GM15510 (cell line): ENCODE measurements around the gene ARVCF.

Experiments
- POLR2A ChIP-seq: IDR thresholded peaks from 3 replicates; pipeline ENCODE4 v1.6.1; 2011; ENCODE audit warnings: borderline replicate concordance; ENCODE audit not compliant: insufficient read length; ENCODE audit errors: extremely low read depth

Gene ARVCF

DNA sequence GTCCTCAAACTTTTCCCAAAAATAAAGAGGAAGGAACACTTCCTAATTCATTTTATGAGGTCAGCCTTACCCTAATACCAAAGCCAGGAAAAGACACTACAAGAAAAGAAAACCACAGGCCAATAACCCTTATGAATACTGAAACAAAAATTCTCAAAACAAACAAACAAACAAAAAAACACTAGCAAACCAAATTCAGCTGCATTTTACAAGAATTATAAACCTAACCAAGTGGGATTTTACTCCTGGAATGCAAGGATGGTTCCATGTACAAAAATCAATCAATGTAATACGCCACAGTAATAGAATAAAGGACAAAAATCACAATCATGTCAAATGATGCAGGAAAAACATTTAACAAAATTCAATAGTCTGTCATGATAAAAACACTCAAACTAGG, 13.3 kb downstream of the ARVCF start:
- TF ChIP-seq POLR2A, result no peak

DNA sequence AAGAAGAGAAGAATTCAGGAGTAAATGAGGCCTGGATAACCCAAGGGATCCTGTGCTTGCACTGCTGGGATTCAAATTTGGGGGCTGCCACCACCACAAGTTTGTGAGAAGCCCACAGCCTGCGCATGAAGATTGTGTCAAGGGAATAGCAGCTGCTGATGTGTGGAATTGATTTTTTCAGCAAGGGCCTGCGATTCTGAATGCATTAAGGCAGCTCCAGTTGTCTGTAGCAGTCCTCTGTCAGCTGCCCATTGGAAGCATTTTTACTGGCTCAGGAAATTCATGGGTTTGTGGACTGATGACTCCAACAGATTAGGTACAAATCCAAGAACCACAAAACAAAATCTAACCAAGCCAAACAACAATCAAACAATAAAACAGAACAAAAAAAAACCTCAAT, 14.0 kb downstream of the ARVCF start:
- no peak for TF ChIP-seq POLR2A

DNA sequence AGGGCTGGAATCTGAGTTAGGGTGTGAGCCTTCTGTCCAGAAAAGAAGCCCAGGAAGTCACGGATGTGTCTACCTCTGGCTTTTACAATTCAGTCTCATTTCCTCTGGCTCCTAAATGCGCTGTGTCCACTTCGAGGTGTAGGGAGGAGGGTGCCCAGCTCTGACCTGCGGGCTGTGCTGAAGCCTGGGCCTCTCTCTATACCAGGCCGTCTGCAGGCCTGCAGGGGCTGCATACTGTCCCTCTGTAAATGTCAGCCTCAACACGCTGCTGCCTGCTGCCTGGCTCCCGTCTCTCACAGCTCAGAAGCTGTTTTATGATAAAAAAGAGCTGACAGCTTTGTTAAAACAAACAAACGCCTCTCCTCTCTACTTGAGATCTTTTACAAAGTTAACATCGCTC, 14.5 kb downstream of the ARVCF start:
- no peak for TF ChIP-seq POLR2A

DNA sequence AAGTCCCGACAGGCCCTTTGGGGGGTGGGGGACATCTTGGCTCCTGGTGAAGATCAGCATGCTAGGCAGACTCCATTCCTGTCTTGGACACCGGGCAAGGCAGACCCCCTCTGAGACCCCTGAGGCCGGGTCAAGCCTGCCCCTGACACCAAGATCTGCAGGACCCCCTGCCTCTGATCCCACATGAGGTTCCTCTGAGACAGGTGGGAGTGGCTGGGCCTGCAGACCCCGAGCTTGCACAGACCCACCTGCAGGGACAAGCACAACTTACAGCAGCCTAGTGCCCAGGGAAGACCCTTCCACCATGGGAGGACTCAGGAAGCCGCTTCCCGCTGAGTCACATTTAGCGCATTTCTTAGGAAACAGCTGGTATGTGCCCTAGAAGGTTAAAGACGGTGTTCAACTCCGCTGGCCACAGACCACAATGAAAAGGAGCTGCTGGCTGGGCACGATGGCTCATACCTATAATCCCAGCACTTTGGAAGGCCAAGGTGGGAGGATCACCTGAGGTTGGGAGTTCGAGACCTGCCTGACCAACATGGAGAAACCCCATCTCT, 15.5 kb downstream of the ARVCF start:
- no peak for TF ChIP-seq POLR2A

DNA sequence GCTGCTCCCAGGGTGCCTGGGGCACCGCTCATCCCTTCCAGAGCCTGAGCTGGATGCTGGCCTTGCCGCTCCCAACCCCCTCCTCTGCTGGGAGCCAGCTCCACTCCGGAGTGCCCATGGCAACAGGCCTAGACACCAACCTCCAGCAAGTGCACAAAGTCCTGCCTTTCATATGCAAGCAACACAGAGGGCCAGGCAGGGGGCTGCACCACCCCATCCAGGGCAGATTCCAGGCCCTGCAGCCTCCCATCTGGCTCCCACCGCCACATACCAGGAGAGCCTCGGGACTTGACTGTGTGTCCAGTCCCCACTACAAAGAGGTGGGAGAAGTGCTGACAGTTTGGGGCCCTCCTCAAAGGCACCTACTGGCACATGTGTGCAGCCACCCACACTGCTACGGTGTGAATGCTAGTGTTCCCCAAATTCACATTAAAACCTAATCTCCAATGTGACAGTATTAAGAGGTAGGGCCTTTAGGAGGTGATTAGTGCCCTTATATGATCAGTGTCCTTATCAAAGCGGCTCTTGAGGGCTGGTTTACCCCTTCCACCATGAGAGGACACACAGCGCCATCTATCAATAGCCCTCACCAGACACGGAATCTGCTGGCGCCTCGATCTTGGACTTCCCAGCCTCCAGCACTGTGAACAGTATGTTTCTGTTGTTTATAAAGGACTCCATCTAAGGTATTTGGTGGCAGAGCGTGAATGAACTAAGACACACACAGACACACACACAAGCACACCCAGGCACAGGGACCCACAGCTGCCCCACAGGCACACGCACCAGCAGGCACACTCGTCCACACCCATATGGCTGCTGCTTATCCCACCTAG, 16.2 kb downstream of the ARVCF start:
- no peak for TF ChIP-seq POLR2A

DNA sequence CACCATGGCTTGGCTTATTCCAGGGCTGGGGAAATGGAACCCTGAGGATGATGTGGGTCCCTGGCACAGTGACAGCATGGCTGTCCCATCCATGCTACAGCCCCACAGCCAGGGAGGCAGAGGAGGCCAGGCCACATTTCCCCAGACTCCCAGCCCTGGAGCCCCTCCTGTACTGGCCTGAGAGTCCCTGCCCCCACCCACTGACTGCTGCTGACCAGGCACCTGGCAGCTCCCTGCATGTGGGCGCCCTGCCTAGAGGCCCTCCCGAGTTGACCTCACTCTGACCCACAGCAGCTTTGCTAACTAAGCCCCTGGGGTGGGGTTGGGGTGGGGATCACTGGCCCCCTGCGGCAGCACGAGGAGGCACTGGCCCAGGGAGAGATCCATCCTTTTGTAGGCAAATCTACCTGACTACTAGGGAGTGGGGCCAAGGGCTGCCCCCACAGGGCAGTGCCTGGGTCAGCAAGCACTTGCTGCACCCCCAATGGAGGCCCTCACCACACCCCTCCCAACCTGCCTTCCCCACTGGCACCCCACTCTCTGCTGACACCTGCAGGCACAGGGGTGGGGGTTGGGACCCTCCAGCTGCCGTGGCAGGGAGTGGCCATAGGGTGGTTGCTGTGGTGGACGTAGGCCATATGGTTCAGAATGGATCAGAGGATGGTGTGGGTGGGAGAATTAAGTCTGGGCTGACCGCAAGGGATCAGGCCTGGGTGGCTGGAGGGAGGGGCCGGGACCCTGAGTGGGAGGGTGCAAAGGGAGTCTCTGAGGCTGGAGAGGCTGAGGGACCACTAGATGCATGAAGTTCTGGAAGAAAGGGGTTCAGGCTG, 17.4 kb downstream of the ARVCF start:
- TF ChIP-seq POLR2A, result no peak

DNA sequence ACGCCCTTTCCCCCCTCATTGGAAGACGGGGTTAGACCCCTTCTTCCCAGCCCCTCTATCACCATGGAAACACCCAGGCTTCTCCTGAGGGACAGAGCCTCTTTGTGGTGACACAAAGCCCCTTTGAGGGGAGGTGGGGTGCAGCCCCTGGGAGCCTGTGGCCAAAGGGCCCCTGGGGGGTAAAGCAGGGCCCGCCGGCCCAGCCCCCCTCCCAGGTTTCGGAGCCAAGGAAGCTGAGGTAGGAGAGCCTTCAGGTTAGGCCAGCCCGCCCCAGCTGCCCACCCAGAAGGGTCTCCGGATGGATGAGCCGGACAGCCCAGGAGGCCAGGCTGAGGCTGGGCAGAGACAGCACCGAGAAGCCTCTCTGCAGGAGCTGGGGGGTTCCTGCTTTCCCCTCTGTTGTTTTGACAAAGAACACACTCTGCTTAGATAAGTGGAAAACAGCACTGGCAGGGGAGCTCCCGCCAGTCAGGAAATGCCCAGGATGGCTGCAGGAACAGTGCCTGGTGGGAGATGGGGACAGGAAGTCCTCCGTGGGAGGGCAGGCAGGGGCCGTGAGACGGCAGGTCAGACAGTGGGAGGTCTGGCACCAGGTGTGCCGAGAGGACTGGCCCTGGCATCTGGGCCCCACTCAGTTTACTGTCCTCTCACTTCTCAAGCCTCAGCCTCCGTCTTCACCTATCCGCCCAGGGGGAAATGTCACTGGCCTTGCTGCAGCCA, 18.2 kb downstream of the ARVCF start:
- no peak for TF ChIP-seq POLR2A

DNA sequence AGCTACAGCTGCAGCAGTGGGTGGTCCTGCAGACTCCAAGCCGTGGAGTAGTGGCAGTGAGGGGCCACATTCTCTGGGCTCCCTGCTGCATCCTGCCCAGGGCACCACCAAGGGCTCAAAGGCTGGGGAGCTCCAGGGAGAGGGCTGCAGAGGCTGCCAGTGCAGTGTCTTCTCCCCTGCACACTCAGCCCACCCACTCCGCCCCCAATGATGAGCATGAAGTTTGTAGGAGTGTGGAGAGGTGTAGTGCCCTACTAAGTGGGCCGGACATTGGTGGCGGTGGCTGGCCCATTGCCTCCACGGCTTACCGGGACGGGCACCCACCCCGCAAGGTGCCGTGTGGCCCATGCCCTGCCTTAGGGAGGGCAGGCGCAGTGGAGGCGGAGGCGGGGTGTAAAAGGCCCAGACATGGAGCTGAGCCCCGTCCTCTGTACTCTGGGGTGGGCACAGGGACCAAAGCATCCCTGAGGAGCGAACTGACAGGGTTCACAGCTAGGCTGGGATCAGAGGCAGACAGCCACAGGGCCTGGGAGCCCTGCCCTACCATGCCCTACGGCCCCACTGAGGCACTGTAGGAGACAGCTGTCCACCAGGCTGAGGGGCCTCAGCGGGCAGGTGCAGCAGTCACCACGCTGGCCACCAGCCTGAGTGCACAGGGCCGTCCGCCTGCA, 18.9 kb downstream of the ARVCF start:
- TF ChIP-seq POLR2A, result no peak

DNA sequence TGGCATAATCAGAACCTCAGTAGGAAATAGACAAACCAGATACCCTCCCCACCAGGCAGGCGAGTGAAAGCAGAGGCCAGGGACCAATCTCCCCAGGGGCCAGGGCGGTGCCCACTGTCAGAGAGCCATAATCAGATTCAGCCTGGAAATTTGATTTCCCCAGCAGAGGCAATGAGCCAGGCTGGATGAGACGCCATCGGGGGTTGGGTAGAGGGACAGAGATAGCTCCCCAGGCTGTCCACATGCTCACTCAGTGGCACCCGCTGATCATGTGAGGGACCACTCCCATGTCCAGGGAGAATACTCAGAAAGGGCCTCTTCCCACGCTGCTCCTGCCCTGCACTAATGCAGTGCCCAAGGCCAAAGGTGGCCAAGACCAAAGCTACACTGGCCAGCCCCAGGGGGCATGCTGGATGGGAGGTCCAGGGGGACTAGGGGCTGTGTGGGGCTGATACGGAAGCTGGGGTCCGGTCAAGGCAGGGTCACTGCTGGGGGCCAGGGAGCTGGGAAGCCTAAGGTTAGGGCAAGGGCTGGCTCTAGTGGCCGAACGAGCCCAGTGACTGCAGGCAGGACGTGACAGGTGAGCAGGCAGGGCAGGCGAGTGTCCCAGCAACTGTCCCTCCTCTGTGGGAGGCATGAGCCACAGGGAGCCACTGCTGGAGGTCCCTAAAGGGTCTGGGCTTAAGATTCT, 19.8 kb downstream of the ARVCF start:
- no peak for TF ChIP-seq POLR2A

DNA sequence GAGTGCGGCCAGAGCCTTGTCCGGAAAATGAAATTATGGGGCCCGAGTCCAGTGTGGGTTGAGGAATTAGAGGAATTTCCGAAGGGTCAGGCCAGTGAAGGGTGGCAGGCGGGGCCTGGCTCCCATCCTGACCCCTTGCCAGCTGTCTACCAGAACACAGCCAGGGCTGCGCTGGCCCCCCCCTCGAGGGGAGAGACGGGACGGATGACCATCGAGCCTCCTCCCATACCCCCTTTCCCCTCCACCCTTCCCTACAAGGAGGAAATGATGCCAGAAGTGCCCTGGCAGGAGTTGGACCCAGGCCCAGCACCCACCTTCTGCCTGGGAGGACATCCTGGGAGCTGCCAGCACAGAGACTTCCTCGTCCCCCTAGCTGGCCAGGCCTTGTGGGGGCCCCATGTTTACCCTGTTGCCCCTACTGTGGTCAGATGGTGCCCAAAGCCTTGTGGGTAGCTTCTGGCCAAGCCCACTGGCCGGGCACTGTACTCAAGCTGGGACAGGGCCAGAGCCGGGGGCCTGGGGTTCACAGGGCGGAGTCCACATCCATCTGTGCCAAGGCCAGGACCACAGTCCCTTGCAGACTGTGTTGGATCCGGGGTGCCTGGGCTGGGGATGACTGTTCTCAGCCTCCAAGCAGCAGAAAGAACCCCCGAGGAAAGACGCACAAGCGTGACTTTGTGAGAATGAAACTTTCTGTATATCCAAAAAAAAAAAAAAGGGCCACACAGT, 20.8 kb downstream of the ARVCF start:
- no peak for TF ChIP-seq POLR2A

DNA sequence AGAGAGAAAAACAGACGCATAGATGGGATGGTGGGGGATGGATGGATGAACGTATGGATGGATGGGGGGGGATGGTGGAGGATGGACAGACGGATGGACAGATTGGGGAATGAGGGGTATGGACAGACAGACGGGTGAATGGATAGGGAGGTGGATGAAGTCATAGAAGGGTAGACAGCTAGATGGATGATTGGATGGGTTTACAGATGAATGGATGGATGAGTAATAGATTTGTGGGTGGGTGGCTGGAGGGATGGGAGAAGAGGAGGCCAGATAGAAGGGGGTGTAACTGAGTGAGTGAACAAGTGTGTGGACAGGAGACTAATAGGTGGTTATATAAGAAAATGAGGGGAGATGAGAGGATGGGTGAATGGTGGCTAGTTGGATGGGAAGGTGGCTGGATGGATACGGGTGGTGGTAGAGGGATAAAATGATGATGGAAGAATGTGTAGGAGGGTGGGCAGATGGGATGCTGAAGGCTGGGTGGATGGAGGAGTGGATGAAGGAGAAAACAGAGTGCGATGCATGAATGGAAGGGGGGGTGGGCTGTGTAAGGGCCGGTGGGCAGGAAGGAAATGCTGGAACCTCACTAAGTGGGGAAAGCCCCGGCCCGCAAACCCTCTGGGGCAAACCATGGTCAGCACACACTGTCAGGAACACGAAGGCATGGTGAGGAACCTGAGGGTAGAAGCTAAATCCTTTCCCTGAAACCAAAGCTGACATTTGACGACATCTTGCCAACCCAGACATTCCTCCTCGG, 21.6 kb downstream of the ARVCF start:
- TF ChIP-seq POLR2A, result no peak

DNA sequence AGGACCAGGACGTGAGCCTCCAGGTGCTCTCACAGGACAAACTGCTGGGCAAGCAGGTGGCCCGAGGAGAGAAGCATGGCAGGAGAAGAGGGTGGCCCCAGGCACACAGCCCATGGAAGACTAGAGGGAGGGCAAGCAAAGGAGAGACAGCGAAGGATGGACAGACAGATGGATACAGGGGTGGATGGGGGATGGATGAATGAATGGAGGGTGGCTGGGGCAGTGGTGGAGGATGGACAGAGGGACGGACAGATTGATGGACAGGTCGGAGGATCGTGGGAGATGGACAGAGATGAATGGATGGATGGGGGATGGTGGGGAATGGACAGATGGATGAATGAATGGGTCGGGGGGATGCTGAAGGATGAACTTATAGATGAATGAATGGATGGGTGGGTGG, 22.7 kb downstream of the ARVCF start:
- no peak for TF ChIP-seq POLR2A

DNA sequence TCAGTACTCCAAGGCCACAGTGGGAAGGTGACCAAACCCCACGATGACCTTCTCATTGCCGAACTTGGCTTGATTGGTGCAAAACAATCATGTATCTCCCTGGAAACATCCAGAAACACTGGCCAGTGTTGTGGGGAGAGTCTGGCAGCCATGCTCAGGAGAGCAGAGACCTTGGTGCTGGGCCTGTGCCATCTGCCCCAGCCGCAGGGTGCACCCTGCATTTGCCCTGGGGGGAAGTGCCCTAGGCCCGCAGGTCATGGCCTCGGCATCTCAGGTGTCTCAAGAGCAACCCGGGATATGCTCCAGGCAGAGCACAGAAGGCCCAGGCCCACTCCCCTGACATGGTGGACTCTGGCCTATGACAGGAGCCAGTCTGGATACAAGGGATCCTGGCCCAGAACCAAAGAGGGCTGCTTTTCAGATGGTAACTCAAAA, 23.7 kb downstream of the ARVCF start:
- no peak for TF ChIP-seq POLR2A

DNA sequence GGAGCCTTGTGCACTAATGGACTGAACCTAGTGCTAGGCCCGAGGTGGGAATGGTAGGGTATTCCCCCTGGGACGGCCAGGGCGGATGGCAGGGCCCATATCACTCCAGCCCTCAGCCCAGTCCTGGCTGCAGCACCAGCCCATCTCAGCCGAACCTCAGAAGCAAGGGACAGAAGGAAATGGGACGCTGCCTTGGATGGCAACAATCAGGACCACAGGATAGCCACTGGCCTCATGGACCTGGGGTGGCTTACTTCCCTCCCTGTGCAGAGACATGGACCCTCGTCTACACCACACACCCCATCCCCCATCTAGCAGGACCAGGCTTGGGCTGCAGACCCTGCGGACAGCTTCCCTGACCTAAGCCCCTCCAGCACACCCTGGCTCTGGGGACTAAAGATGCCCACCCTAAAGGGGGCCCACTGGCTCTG, 24.1 kb downstream of the ARVCF start:
- no peak for TF ChIP-seq POLR2A
